ENCODE data around the gene HSP90AB1. TPM values are rescaled to one million over a fixed set of nuclear protein-coding genes. Genes with fewer than 3 reads are reported as not detected.

Gene HSP90AB1
- total and polyA plus RNA-seq, 7 donors, result 182 to 569 (median 484) TPM

- intact Hi-C loops (cut with DNase I), result no loop called here
- 82 to 84% methylated on average over 59 of the region's 59 CpGs for WGBS, 2 donors
- Histone ChIP-seq H3K36me3 (no peaks in the 10 kb centered on the region), H3K27me3 (peaks cover 28 to 89% (median 70%) of the 10 kb centered on the region in 3 donors), H3K27ac (no peak overlapping the region), H3K4me1 (peaks cover 0 to 17% (median 13%) of the 10 kb centered on the region in 4 donors), H3K9me3 (no peaks in the 10 kb centered on the region), H3K4me3 (peak overlapping the region in 3 of 4 donors; percentile 27 to 43 (median 37))
- no peak for DNase-seq
- TF ChIP-seq, protein P1, sequence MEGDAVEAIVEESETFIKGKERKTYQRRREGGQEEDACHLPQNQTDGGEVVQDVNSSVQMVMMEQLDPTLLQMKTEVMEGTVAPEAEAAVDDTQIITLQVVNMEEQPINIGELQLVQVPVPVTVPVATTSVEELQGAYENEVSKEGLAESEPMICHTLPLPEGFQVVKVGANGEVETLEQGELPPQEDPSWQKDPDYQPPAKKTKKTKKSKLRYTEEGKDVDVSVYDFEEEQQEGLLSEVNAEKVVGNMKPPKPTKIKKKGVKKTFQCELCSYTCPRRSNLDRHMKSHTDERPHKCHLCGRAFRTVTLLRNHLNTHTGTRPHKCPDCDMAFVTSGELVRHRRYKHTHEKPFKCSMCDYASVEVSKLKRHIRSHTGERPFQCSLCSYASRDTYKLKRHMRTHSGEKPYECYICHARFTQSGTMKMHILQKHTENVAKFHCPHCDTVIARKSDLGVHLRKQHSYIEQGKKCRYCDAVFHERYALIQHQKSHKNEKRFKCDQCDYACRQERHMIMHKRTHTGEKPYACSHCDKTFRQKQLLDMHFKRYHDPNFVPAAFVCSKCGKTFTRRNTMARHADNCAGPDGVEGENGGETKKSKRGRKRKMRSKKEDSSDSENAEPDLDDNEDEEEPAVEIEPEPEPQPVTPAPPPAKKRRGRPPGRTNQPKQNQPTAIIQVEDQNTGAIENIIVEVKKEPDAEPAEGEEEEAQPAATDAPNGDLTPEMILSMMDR (IDR thresholded peaks at IDR 0.05), result no peak
- TF ChIP-seq POLR2A (IDR thresholded peaks at IDR 0.05), result no peak
- TF ChIP-seq POLR2AphosphoS5 (IDR thresholded peaks at IDR 0.05), result no peak
- no peak for TF ChIP-seq EP300 (IDR thresholded peaks at IDR 0.05)
Measured at GRCh38 chr6:44275271-44275748, 28.4 kb downstream of the HSP90AB1 start.

DNA sequence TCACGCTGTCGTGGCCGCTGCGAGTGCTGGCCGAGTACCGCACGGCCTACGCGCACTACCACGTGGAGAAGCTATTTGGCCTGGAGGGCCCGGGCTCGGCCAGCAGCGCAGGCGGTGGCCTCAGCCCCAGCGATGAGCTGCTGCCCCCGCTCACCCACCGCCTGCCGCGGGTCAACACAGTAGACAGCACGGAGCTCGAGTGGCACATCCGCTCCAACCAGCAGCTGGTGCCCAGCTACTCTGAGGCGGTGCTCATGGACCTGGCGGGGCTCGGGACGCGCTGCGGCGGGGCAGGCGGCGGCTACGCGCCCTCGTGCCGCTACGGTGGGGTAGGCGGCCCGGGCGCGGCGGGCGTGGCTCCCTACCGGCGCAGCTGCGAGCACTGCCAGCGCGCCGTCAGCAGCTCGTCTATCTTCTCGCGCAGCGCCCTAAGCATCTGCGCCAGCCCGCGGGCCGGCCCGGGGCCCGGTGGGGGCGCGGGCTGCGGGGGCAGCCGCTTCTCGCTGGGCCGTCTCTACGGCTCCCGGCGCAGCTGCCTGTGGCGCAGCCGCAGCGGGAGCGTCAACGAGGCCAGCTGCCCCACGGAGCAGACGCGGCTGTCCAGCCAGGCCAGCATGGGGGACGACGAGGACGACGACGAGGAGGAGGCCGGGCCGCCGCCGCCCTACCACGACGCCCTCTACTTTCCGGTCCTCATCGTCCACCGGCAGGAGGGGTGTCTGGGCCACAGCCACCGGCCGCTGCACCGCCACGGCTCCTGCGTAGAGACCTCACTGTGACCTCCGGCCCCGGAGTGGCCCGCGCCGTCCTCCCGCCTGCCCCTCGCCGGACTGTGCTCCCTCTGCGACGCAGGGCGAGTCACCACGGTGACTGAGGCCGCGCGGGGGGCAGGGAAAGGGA is 29.1 kb downstream of the HSP90AB1 start:
- Histone ChIP-seq H3K27me3 (peaks cover 21 to 82% (median 63%) of the 10 kb centered on the region in 3 donors), H3K27ac (no peak overlapping the region), H3K4me1 (peaks cover 0 to 10% (median 10%) of the 10 kb centered on the region in 4 donors), H3K36me3 (no peaks in the 10 kb centered on the region), H3K4me3 (peak overlapping the region in 3 of 4 donors; percentile 27 to 43 (median 37)), H3K9me3 (no peaks in the 10 kb centered on the region)
- 8 to 16% methylated on average over 109 of the region's 109 CpGs for WGBS, 2 donors
- intact Hi-C loops (cut with DNase I), result no loop called here
- DNase-seq, result no peak
- TF ChIP-seq POLR2A (IDR thresholded peaks at IDR 0.05) (no peak), EP300 (IDR thresholded peaks at IDR 0.05) (no peak), POLR2AphosphoS5 (IDR thresholded peaks at IDR 0.05) (no peak)
- TF ChIP-seq, protein P1 (IDR thresholded peaks at IDR 0.05), result no peak

DNA sequence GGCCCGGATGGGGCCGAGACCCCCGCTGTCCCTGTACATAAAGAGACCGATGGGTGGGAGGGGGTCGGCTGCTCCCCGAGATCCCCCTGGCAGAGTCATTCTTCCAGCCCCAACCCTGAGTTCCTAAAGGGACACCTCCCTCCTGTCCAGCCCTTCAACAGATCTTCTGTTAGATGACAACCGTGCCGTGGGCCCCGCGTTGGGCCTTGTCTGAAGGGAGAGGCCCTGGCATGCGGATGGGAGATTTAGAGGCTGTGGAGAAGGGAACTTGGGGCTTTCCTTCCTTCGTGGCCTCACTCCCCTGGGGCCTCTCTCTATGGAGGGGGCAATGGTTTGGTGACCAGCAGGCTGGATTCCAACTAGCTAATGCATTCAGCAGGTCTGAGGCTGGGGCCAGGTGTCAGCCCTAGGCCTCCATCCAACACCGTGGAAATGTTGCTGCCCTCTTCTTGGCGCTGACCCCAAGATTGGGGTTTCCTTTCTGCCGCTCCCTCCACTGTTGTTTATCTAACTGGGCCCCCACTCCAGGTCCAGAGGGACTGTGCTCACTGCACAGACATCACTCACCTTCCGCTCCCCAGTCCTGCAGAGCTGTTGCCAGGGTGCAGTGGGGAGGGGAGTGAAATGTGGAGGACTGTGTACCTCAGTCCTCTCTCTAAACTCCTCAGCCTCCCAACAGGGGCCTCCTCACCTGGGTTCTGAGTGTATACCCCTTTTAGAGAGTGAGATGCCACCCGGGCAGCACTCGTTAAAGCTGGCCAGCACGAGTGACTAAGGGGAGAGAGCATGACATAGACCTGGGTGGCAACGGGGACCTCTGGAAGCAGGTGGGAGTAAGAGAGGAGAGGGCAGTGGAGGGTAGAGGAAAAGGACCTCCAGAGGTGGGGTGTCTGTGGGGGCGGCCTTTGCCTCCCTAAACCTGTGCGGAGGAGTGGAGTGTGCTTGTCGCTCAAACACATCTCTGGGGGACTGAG is 30.1 kb downstream of the HSP90AB1 start:
- no peak overlapping the region for H3K27ac ChIP-seq
- TF ChIP-seq, protein P1 (IDR thresholded peaks at IDR 0.05), result no peak
- TF ChIP-seq POLR2A (IDR thresholded peaks at IDR 0.05), result no peak
- TF ChIP-seq EP300 (IDR thresholded peaks at IDR 0.05), result no peak
- no peak for TF ChIP-seq POLR2AphosphoS5 (IDR thresholded peaks at IDR 0.05)
- WGBS, 2 donors, result 70 to 82% methylated on average over 23 of the region's 23 CpGs
- H3K36me3 ChIP-seq, result no peaks in the 10 kb centered on the region
- no peak for DNase-seq
- peaks cover 14 to 72% (median 53%) of the 10 kb centered on the region in 3 donors for H3K27me3 ChIP-seq
- intact Hi-C loops (cut with DNase I), result no loop called here
- H3K9me3 ChIP-seq, result no peaks in the 10 kb centered on the region
- peaks cover 0 to 10% (median 10%) of the 10 kb centered on the region in 4 donors for H3K4me1 ChIP-seq
- no peak overlapping the region for H3K4me3 ChIP-seq

- no peak overlapping the region for H3K27ac ChIP-seq
- H3K36me3 ChIP-seq, result no peaks in the 10 kb centered on the region
- DNase-seq, result no peak
- no peak overlapping the region for H3K4me3 ChIP-seq
- peaks cover 0 to 10% (median 10%) of the 10 kb centered on the region in 4 donors for H3K4me1 ChIP-seq
- 81 to 84% methylated on average over 7 of the region's 7 CpGs for WGBS, 2 donors
- peaks cover 8 to 64% (median 45%) of the 10 kb centered on the region in 3 donors for H3K27me3 ChIP-seq
- intact Hi-C loops (cut with DNase I), result no loop called here
- no peaks in the 10 kb centered on the region for H3K9me3 ChIP-seq
- TF ChIP-seq POLR2AphosphoS5 (IDR thresholded peaks at IDR 0.05) (no peak), EP300 (IDR thresholded peaks at IDR 0.05) (no peak), POLR2A (IDR thresholded peaks at IDR 0.05) (no peak)
- TF ChIP-seq, protein P1 (IDR thresholded peaks at IDR 0.05), result no peak
Measured at GRCh38 chr6:44277763-44278162, 30.9 kb downstream of the HSP90AB1 start.
